Fibroblast of upper back skin (primary cell): ENCODE results near the gene HOOK2.

Source experiments
- DNase-seq: peaks from one replicate; pipeline ENCODE4 v3.0.0-alpha.2; 2013

Gene HOOK2

DNA sequence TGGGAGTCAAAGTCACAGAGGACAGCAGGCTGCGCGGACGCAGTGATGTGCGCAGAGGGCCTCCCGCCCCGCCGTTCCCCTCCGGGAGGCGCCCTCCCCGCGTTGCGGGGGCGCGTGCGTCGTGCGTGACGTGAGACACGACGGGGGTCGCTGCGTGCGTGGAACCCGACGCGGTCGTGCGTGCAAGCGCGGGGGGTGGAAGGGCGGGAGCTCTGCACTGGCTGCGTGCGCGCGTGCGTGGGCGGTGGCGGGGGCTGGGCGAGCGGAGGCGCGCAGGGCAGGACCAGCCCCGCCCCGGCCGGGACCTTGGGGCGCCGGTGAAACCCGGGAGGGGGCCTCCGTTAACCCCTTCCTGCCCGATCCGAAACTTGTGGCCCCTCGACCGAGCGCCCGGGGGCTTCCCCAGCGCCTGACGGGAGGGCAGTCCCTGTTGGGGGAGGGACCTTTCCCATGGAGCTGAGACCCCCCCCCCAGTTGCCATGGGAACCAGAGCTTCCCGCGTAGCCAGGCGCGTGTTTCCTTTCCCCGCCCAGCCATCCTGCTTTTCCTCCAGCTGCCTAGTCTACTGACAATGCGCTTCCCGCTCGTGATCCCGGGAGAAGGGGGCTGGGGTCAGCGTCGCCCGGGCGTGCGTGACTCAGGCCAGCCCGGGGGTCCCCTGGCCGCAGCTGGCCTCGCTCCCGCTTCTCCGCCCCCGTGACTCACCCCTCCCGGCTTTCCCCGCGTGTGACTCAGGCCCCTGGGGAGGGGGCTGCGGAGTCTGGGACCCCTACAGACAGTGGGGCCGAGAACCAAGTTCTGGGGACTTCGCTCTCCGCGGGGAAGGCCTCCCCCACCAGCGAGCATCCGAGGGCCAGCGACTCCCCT lies 7.3 kb upstream of the HOOK2 start:
- peak; percentile 91 for DNase-seq

DNA sequence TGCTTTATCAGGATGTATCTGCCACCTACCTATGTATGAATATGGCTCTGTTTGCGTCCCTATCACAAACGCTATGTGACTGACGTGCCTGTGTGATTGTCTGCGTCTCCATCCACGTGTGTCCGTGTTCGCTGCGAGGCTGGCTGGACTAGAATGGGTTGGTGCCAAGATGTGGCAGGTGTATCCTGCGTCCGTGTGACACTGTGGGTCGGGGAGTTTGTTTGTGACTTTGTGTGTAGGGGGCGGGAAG lies 6.7 kb upstream of the HOOK2 start:
- no peak for DNase-seq

DNA sequence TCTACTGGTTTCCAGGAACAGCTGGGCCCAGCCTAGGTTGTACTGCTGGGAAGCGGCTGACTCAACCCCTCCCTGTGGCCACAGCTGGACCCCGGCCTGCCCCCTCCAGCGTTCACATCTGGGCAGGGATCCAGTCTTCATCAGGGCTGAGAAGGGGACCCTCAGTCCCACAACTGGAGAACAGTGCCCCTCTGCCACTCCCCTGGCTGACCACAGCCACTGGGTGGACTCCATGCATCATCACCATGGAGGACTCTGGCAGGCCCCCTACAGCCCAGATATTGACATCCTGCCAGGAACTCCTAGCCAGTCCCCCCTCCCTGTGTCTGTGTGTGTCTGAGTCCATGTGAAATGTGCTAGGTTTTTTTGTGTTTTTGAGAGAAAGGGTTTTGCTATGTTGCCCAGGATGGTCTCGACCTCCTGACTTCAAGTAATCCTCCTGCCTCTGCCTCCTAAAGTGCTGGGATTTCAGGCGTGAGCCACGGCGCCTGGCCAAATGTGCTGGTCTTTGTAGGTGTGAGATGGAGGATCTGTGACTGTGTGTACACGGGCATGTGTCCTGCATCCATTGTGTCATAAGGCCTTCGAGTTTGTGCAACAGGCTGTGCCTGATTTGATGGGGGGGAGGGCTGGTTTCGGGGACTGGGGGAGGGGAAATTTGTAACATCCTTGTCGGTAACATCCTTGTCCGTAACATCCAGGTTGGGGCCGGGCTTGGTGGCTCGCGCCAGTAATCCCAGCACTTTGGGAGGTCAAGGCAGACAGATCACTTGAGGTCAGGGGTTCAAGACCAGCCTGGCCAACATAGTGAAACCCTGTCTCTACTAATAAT lies 4.0 kb upstream of the HOOK2 start:
- peak; percentile 95 for DNase-seq

DNA sequence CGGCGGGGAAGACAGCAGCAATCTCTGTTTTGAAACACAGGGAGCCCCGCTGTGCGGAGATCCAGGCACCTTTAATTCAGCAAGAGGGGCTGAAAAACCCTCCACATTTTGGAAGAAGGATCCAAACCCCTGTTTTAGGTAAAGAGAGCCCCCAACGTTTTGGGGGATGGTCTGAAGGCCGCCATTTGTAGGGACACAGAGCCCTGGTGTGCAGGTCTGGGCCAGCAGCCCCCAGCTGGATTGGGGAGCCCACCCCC lies 3.5 kb upstream of the HOOK2 start:
- no peak for DNase-seq

DNA sequence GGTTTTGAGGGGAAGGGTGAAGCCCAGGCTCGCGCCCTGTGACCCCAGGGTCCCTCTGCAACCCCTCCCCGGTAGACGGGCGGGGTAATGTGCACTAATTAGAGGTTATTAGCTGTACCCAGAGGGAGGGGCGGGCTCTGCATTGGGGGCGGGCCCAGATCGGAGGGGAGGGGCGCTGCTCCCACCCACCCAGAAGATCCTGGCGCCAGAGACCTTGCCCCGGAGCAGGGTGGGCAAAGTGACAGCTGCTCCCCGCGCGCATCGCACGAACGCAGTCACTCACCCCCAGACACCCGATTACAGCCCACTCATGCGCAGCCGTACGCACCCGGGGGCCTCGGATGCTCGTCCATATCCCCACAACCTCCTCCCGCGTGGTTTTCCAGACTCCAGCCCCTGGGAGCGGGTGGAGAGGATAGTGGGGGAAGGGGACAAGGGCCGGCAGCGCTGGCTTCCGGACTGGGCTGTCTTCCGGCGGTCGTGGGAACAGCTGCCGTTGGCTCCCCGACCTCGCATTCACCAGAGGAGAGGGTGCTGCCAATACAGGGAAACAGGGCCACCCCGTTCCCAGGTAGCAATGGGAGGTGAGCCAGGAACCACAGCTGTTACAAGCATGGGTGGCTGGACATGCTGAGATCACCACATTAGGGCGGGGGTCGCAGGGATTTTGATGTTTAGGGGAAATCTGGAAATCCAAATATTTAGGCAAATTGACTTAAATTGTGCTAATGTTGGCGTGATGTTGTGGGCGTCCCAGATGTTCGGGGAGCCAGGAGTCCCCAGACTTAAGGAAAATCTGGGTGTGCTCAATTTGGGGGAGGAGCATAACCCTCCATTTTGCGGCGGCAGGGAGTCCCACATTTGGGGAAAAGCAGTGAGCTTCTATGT lies 2.9 kb upstream of the HOOK2 start:
- DNase-seq, result peak; percentile 83

DNA sequence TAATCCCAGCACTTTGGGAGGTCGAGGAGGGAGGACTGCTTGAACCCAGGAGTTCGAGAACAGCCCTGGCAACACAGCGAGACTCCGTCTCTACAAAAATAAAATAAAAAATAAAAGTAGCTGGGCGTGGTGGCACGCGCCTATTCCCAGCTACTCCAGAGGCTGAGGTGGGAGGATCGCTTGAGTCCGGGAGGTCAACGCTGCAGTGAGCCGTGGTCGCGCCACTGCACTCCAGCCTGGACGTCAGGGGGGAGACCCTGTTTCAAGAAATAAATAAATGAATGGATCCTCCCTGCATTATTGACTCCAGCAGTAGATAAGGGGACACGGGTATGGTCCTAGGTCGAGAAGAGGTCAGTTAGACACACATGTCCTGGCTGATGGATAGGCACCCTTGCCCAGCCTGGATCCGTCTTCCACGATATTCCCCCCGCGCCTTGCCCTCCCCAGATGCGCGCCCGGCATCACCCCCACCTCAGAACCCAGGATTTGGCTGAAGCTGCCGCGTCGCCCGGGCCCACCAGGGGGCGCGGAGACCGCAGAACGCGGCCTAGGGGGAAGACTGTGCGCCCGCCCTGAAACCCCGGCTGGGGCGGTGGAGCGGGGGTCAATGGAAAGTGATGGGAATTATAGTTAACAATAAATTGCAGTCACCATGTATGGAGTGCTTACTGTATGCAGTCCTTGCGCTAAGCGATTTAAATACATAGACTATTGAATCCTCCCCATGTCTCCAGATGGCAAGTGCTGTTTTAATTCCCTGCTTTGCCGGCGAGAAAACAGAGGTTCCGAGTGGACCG lies 2.1 kb upstream of the HOOK2 start:
- peak; percentile 74 for DNase-seq

DNA sequence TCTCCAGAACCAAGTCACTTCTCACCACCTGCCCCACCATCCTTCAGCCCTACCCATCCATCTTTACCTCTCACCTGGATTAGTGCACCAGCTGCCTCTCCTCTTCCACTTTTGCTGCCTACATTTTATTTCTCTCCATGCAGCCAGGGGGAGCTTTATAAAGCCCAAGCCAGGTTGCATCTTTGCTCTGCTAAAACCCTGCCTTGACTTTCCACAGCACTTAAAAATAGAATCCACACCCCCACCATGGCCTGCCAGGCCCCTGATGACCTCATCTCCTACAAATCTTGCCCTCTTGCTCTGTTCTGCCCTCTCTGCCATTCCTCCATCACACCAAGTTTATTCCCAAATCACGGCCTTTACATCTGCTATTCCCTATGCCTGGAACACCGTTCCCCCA lies 1.8 kb downstream of the HOOK2 start:
- DNase-seq, result peak; percentile 48

DNA sequence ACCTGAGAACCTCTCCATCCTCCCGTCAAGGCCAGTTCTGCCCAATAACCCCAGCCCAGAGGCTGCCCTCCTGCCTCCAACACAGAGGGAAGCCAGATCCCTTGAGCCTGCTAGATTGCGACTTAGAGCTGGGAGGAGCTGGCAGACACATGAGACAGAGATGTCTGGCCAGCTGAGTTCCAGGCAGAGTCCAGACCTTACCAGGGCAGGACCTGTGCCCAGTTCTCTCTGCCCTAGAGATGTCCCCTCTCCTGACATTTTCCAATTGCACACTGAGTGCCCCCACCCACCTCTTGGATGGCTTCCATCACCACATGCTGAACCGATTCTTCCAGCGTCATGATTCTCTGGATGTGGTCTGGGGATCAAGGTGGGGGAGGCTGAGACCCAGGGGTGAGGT lies 3.0 kb downstream of the HOOK2 start:
- DNase-seq, result no peak

DNA sequence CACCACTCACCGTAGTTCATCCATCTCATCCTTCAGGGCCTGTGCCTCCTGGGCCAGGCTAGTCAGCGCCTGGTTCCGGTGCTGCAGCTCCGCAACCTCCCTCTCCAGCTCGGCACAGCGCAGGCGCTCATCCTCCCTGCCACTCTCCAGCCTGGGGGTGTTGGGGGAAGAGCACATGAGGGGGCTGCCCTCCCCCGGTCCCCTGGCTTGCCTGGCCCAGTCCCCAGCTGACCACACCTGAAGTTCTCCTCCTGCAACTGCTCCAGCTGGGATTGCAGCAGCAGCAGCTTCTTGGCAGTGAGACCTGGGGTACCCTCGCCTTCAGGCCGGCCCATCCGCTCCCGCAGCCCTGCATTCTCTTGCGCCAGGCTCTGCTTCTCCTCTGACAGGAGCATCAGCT lies 4.4 kb downstream of the HOOK2 start:
- DNase-seq, result no peak

DNA sequence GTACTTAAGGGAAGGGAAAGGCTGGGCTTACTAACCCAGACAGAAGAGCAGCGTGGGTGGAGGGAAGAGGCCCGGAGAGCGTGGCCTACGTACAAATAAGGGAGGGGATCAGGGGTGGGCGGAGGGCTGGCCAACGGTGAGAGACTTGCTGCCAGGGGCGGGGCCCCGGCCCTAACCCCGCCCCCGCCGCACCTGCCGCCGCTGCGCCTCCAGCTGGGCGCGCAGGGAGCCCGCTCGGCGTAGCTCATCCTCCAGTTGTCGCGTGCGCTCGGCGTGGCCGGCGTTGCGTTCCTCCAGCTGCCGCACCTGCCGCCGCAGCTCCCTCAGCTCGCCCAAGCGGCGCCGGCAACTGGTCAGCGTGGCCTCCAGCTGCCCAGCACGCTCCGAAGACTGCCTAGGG lies 5.7 kb downstream of the HOOK2 start:
- DNase-seq, result no peak

DNA sequence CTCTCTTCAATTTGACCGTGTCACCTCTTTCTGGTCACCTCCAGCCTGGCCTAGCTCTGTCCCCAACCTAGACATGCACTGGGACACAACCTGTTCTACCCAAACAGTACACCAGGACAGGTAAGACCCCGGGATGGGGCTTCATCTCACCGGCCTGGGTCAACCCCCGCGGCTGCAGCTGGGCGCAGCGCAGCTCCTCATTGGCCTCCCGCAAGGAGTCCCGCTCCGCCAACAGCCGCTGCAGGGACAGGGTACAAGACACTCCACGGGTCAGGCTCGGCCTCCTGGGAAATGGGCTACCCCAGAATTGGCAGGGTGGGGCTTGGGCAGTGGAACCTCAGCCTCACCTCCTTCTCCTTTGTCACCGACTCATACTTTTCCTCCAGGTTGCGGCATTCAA lies 7.7 kb downstream of the HOOK2 start:
- no peak for DNase-seq

DNA sequence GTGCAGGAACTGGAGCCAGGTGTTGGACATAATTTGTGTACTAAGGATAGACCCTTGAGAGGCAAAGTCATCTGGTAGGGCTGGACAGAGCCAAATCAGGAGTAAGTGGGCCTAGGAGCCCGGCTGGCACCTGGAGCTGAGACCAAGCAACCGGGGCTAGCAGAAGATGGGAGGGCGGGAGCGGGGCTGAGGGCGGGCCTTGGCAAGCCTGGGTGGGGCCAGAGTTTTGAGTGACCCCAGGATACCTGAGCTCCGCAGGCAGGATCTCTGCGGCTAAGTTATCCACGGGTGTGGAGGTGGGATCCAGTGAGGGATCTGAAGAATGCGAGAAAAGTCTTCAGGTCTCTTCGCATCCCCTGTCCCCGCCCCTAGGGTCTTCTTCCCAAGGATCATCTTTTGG lies 8.2 kb downstream of the HOOK2 start:
- no peak for DNase-seq

DNA sequence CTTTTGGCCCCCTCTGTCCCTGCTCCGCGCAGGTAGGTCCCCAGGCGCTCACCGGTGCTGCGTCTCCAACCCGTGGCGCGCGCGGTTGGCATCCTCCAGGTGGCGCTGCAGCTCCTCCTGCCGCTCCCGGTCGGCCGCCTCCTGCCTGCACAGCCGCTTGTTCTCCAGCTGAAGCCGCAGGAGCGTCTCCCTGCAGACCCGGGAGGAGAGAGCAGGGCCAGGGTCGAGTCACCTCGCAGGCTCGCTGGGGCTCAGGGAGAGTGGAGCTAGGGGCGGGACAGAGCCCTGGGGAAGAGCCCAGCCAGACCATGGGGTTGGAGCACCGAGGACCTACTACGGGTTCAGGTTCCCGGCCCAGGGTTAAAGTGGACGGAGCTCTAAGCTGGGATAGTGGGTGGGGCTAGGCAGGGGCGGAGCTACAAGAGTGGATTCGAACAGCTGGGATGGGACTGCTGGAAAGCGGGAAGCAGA lies 9.3 kb downstream of the HOOK2 start:
- DNase-seq, result peak; percentile 76

DNA sequence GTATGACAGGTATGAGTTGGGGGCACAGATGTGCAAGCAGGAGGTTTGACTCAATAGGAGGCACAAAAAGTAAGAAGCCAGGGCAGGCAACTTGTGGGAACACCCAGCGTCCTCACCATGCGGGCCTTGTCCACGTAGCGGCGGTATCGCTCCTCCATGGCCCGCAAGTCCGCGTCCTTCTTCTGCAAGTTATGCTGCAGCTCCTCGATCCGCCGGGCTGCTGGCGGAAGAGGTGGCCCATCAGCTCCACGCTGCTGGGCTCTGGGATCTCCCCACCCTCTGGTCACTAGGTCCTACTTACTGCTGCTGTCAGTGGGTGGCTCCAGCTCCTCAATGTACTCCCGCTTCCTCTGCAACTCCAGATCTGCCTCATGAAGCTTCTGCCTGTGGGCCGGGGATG lies 10.7 kb downstream of the HOOK2 start:
- DNase-seq, result no peak

DNA sequence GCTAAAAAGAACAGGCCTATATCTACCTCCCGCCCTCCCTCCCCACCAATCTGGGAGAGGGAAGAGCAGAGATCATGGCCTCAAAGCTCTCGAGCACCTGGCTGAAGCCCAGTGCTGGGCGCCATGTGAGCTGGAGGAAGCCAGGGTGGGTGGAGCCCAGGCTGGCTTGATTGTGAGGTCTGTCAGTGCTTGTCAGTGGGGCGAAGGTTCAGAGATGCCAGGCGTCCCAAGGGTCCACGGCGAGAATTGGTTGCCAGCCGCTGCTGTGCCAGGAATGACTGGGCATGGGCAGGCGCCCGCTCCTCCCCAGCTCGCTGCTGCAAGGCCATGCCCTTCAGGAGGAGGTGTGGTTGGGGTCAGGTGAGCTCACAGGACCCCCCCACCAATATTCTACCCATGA lies 12.3 kb downstream of the HOOK2 start:
- no peak for DNase-seq

DNA sequence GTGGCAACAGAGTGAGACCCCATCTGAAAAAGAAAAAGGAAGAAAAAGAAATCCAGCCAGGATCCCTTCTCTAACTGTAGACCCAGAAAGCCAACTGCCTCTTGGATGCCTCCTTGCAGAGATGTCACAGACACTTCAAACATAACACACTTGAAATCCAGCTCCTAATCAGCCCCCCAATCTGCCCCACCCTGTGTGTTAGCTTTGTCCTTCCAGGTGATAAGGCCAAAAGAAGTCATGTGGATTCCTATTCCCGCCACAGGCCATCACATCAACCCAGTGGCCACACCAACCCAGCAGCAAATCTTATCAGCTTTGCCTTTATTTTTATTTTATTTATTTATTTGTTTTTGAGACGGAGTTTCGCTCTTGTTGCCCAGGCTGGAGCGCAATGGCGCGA lies 15.7 kb downstream of the HOOK2 start:
- no peak for DNase-seq

DNA sequence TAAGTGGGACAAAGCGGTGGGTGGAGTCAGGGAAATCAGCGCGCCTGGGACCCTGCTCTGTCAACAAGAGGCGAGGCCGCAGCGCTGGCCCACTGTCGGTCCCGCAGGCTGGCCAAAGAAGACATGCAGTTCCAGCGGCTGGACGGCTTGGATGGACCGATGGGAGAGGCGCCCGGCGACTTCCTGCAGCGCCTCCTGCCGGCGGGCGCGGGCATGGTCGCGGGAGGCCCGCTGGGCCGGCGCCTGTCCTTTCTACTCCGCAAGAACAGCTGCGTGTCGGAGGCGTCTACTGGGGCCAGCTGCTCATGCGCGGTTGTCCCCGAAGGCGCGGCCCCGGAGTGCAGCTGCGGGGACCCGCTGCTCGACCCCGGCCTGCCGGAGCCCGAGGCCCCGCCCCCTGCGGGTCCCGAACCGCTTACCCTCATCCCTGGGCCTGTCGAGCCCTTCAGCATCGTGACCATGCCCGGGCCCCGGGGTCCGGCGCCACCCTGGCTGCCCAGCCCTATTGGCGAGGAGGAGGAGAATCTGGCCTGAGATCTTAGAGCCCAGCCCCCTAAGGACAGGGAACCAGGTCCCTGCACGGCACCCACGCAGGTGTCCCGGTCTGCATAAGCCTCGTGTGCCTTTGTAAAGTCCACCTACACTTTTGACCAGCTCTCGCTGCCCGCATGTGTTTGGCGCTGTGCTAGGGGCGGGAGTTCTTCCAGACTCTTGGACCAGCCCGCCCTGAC lies 17.6 kb downstream of the HOOK2 start:
- peak; percentile 59 for DNase-seq

DNA sequence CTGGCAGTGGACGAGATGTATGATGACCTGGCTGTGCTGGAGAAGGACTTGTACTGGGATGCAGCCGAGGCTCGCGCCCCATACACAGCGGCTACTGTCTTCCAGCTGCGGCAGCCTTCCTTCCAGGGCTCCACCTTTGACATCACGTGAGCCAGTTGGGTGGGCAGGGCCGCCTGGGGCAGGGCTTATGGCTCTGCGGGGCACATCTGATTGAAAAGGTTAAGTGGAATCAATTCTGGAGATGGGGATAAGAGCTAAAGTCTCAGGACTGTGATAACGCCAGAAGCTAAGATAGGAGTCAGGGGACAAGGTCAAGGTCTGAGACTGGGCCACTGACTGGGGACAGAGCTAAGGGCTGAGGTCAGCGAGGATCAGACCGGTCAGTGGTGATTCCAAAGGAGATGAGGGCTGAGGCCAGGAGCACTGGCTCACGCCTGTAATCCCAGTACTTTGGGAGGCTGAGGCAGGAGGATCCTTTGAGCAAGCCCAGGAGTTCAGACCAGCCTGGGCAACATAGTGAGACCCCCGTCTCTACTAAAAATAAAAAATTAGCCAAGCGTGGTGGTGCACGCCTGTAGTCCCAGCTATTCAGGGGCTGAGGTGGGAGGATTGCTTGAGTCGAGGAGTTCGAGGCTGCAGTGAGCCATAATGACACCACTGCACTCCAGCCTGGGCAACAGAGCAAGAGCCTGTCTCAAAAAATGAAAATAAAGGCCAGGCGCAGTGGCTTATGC lies 19.0 kb downstream of the HOOK2 start:
- no peak for DNase-seq

DNA sequence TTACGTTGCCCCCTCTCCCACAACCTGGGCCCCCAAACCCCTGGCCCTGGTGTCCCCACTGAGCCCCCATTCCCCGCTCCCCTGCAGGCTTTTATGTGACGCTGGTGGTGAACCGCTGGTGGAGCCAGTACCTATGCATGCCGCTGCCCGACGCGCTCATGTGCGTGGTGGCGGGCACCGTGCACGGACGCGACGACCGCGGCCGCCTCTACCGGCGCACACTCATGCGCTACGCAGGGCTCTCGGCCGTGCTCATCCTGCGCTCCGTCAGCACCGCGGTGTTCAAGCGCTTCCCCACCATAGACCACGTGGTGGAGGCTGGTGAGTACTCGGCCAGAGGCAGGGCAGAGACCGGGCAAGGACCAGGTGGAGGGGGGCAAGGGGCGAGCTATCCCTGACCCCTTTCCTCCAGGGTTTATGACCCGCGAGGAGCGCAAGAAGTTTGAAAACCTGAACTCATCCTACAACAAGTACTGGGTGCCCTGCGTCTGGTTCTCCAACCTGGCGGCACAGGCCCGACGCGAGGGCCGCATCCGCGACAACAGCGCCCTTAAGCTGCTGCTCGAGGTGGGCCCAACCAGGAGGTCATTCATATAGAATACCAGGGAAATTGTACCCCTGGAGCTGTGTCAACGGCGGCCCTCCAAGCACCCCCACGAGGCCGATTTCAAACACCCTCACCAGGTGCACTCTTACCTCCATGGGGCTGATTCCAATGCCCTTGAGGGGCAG lies 20.7 kb downstream of the HOOK2 start:
- no peak for DNase-seq

DNA sequence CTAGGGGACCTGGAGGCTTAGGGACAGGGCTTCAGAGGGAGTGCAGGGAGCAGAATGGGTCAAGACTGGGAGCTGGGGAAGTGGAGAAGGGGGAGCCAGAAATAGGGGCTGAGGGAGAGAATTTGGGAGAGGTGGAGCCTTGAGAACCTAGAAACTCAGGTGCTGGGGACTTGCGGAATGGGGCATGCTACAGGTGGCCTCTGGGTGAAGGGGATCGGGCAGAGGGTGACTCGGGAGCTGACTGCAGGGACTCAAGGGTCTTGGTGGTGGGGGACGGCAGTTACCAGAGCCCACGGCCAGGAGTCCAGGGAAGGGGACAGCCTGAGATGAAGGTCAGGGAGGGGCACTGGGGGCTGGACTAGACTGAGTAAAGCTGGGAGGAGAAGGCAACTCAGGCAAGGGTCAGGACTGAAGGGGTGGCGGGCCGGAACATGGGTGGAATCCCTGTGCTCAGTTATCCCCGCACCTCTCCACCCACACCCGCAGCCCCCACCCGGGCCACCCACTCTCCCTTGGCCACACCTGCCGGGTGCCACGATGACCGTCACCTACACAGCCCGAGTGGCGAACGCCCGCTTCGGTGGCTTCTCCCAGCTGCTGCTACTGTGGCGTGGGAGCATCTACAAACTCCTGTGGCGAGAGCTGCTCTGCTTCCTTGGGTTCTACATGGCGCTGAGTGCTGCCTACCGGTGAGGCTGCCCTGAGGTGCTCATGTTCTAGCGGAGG lies 23.1 kb downstream of the HOOK2 start:
- DNase-seq, result no peak
